Liver (tissue), 3 donors: ENCODE measurements around the gene SMIM10L2A.

Experiments
- CTCF ChIP-seq: fragments of 150-350 bp; IDR thresholded peaks from 2 replicates; pipeline ENCODE4 v1.5.1; 2017; ENCODE audit warnings: improper control_type of control experiment, low read depth, low read length; ENCODE audit not compliant: missing input control
- MAX ChIP-seq: IDR thresholded peaks from 2 replicates; pipeline ENCODE4 v1.6.1; 2016; ENCODE audit warnings: antibody characterized with exemption
- REST ChIP-seq: IDR thresholded peaks from 2 replicates; pipeline ENCODE4 v1.6.1; 2016; ENCODE audit warnings: antibody characterized with exemption, mild to moderate bottlenecking
- TAF1 ChIP-seq: conservative IDR thresholded peaks from 2 replicates; pipeline ENCODE4 v1.6.1; 2016; ENCODE audit warnings: antibody characterized with exemption, mild to moderate bottlenecking
- ZBTB33 ChIP-seq: IDR thresholded peaks from 2 replicates; pipeline ENCODE4 v1.6.1; 2016; ENCODE audit warnings: antibody characterized with exemption
- donor health status: healthy.
- donor health status: healthy.

- TF ChIP-seq ZBTB33 (no peak), MAX (no peak), CTCF (no peak), TAF1 (no peak), REST (no peak)
Measured at GRCh38 chrX:135410861-135411627, 10.7 kb upstream of the SMIM10L2A start.
